Fibroblast of lung (primary cell): ENCODE results near the gene GDI2.

Experiments
- EZH2 ChIP-seq: IDR thresholded peaks from 2 replicates; pipeline ENCODE4 v1.5.1; 2012; ENCODE audit warnings: low read length, control low read depth, mild to moderate bottlenecking; ENCODE audit errors: missing control alignments
- TF ChIP-seq, protein P1 (sequence below), 2 donors: IDR thresholded peaks in 1 of 2; conservative IDR thresholded peaks in 1 of 2; 1 replicate in 1 of 2; 2 replicates in 1 of 2; pipeline ENCODE4 v1.5.1; 2011 to 2012; ENCODE audit warnings: low read length in 2 of 2, control low read depth in 1 of 2, inconsistent platforms in 1 of 2, low read depth in 1 of 2, mild to moderate bottlenecking in 1 of 2

DNA sequence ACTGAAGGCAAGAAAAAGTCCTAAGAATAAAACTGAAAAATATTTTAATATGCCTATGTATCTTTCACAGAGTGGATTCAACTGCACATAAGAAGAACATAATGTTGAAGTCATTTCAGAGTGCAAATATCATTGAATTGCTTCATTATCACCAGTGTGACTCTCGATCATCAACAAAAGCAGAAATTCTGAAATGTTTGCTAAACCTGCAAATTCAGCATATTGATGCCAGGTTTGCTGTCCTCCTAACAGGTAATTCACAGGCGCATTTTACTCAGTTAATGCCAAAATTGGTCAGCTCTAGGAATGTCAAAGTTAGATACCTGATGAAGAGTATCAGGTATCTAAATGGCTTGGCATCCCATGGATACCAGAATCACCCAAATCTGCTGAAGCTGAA is 52.0 kb downstream of the GDI2 start:
- TF ChIP-seq, protein P1, sequence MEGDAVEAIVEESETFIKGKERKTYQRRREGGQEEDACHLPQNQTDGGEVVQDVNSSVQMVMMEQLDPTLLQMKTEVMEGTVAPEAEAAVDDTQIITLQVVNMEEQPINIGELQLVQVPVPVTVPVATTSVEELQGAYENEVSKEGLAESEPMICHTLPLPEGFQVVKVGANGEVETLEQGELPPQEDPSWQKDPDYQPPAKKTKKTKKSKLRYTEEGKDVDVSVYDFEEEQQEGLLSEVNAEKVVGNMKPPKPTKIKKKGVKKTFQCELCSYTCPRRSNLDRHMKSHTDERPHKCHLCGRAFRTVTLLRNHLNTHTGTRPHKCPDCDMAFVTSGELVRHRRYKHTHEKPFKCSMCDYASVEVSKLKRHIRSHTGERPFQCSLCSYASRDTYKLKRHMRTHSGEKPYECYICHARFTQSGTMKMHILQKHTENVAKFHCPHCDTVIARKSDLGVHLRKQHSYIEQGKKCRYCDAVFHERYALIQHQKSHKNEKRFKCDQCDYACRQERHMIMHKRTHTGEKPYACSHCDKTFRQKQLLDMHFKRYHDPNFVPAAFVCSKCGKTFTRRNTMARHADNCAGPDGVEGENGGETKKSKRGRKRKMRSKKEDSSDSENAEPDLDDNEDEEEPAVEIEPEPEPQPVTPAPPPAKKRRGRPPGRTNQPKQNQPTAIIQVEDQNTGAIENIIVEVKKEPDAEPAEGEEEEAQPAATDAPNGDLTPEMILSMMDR (conservative IDR thresholded peaks at IDR 0.05 in 1 of 2, IDR thresholded peaks at IDR 0.05 in 1 of 2; ENCODE audit: low read depth in 1 of 2, low read length in 2 of 2) = no peak
- TF ChIP-seq EZH2 = no peak
